Breast epithelium (tissue), 4 donors: ENCODE data around the gene HLA-DQB1. TPM values are rescaled to one million over a fixed set of nuclear protein-coding genes. Genes with fewer than 3 reads are reported as not detected.

Experiments
- DNase-seq, 2 donors: peaks; one replicate each; pipeline ENCODE4 v3.0.0-alpha.2; 2019; ENCODE audit warnings: low spot score in 2 of 2
- H3K27ac ChIP-seq, 2 donors: fragments of 200-600 bp; sonication (generic) in 1 of 2; one replicate each; pipeline ENCODE4 v1.5.1; 2016 to 2019; ENCODE audit warnings: mild to moderate bottlenecking in 1 of 2
- H3K27me3 ChIP-seq, 2 donors: fragments of 200-600 bp; sonication (generic) in 1 of 2; one replicate each; pipeline versions ENCODE4 v1.5.1 to v1.6.0; 2017 to 2019; ENCODE audit warnings: control low read depth in 1 of 2, mild to moderate bottlenecking in 1 of 2
- H3K36me3 ChIP-seq: fragments of 200-600 bp; one replicate; pipeline ENCODE4 v1.5.1; 2019
- H3K4me1 ChIP-seq, 2 donors: fragments of 200-600 bp; sonication (generic); one replicate each; pipeline ENCODE4 v1.5.1; 2016 to 2019; ENCODE audit warnings: control low read depth in 1 of 2
- H3K4me3 ChIP-seq, 3 donors: fragments of 200-600 bp; sonication (generic); 1 replicate in 2 of 3; 2 replicates in 1 of 3; pipeline ENCODE4 v1.5.1; 2016 to 2019; ENCODE audit warnings: mild to moderate bottlenecking in 3 of 3, moderate library complexity in 2 of 3
- H3K9me3 ChIP-seq, 2 donors: fragments of 200-600 bp; sonication (generic) in 1 of 2; one replicate each; pipeline ENCODE4 v1.5.1; 2016 to 2019; ENCODE audit warnings: control low read depth in 1 of 2
- POLR2A ChIP-seq: fragments of 450-650 bp; IDR thresholded peaks from one replicate; pipeline ENCODE4 v1.6.1; 2016; ENCODE audit warnings: antibody characterized with exemption, mild to moderate bottlenecking, moderate library complexity
- POLR2AphosphoS5 ChIP-seq, 3 donors: sonication (generic); formaldehyde crosslinking; IDR thresholded peaks; one replicate each; pipeline ENCODE4 v1.6.1; 2017; ENCODE audit warnings: antibody characterized with exemption in 3 of 3
- intact Hi-C: fragments of 100-400 bp; cut with DNase I; formaldehyde crosslinking; loops from one replicate; pipeline ENCODE4 v1.15.1; 2023; ENCODE audit warnings: low total_unique reads
- total RNA-seq, 3 donors: library from RNA; depleted of rRNA; stranded (reverse); fragments of >200 nt; gene quantifications; one replicate each; pipeline ENCODE4 v1.1.0, GENCODE V29; 2016
- TF ChIP-seq, protein P1 (sequence below), 3 donors: fragments of 450-650 bp; IDR thresholded peaks; one replicate each; pipeline ENCODE4 v1.5.1; 2016 to 2017; ENCODE audit warnings: antibody characterized with exemption in 3 of 3, mild to moderate bottlenecking in 3 of 3, moderate library complexity in 3 of 3

The HLA-DQB1 gene
- total RNA-seq, 3 donors from 2014 or later, result 1.3 to 7.2 (median 5.4) TPM

DNA sequence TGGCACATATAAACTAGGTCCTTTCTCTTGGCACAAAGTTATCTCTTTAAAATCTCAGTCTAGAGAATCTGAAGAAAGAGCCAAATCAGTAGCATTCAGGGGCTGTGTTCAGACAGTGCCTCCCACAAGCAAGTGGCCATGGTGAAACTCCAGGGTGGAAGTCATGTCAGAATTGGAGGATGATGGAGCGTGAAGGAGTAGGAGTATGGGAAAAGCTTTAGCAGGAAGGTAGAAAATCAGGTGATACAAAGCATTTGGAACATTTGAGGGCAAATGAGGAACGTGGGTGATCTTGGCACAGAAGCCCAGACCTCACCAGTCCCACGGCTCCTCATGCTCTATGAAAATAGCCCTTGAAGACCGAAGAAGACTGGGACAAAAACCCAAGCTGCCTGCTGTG lies 2.8 kb upstream of the HLA-DQB1 start:
- no peaks in the 10 kb centered on the region for H3K36me3 ChIP-seq
- no peak for TF ChIP-seq POLR2AphosphoS5 (IDR thresholded peaks at IDR 0.05)
- TF ChIP-seq, protein P1, sequence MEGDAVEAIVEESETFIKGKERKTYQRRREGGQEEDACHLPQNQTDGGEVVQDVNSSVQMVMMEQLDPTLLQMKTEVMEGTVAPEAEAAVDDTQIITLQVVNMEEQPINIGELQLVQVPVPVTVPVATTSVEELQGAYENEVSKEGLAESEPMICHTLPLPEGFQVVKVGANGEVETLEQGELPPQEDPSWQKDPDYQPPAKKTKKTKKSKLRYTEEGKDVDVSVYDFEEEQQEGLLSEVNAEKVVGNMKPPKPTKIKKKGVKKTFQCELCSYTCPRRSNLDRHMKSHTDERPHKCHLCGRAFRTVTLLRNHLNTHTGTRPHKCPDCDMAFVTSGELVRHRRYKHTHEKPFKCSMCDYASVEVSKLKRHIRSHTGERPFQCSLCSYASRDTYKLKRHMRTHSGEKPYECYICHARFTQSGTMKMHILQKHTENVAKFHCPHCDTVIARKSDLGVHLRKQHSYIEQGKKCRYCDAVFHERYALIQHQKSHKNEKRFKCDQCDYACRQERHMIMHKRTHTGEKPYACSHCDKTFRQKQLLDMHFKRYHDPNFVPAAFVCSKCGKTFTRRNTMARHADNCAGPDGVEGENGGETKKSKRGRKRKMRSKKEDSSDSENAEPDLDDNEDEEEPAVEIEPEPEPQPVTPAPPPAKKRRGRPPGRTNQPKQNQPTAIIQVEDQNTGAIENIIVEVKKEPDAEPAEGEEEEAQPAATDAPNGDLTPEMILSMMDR (IDR thresholded peaks at IDR 0.05), result no peak
- TF ChIP-seq POLR2A, result no peak
- H3K4me1 ChIP-seq, result no peaks in the 10 kb centered on the region
- H3K27me3 ChIP-seq, result no peaks in the 10 kb centered on the region
- DNase-seq, result no peak
- intact Hi-C loops, result no loop called here
- H3K27ac ChIP-seq, result no peak overlapping the region
- H3K4me3 ChIP-seq, result no peak overlapping the region
- no peaks in the 10 kb centered on the region for H3K9me3 ChIP-seq

DNA sequence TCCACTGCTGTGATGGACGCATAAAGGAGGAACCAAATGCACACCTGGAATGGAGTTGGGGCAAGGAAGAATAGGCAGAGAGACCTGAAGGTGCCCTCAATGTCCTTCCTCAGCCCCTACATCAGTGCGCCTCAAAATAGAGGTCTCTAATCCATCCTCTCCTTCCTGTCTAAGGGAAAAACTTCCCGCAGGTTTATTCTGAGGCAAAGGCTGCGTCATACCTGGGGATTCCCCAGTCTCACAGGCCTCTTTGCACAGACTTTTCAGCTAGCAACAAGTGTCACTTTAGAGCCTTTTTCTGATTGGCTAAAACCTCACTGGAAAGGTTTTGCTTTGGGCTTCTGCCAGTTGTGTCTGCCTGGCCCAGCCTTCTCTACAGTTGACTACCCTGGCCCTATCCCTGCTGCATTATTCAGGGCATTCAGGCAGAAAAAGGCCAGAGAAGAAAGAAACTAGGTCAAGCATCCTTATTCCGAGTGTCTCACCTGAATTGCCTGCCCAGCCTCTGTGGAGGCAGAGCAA lies 1.8 kb upstream of the HLA-DQB1 start:
- no peaks in the 10 kb centered on the region for H3K9me3 ChIP-seq
- H3K4me1 ChIP-seq, result no peaks in the 10 kb centered on the region
- TF ChIP-seq, protein P1 (IDR thresholded peaks at IDR 0.05), result no peak
- TF ChIP-seq POLR2AphosphoS5 (IDR thresholded peaks at IDR 0.05) (no peak), POLR2A (no peak)
- H3K4me3 ChIP-seq, result no peak overlapping the region
- intact Hi-C loops, result no loop called here
- H3K27ac ChIP-seq, result peak overlapping the region in 1 of 2 donors; percentile 41
- peak in 1 of 2 donors; percentile 48 for DNase-seq
- H3K27me3 ChIP-seq, result no peaks in the 10 kb centered on the region
- no peaks in the 10 kb centered on the region for H3K36me3 ChIP-seq

- Histone ChIP-seq H3K36me3 (no peaks in the 10 kb centered on the region), H3K4me1 (no peaks in the 10 kb centered on the region), H3K27ac (no peak overlapping the region), H3K4me3 (no peak overlapping the region), H3K27me3 (no peaks in the 10 kb centered on the region), H3K9me3 (no peaks in the 10 kb centered on the region)
- intact Hi-C loops, result no loop called here
- TF ChIP-seq POLR2A (no peak), POLR2AphosphoS5 (IDR thresholded peaks at IDR 0.05) (no peak)
- TF ChIP-seq, protein P1 (IDR thresholded peaks at IDR 0.05), result no peak
- no peak for DNase-seq
These were observed 796 bp downstream of the HLA-DQB1 start for GRCh38 chr6:32665661-32666060.

DNA sequence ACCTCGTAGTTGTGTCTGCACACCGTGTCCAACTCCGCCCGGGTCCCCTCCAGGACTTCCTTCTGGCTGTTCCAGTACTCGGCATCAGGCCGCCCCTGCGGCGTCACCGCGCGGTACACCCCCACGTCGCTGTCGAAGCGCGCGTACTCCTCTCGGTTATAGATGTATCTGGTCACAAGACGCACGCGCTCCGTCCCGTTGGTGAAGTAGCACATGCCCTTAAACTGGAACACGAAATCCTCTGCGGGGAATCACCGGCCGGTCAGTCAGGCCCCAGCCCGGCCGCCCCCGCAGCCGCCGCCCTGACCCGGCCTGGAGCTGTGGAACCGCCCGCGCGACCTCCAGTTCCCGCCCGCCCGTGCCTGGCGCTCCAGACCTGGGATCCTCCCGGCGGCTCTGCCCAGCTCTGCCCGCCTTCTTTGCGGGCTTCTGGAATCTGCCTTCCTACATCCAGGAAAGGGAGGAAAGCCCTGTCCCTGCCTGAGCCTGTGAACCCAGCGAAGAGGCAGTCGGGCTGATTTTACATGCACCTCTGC lies 1.6 kb downstream of the HLA-DQB1 start:
- intact Hi-C loops, result no loop called here
- Histone ChIP-seq H3K9me3 (no peaks in the 10 kb centered on the region), H3K4me3 (peak overlapping the region in 2 of 3 donors; percentile 18 to 41), H3K36me3 (no peaks in the 10 kb centered on the region), H3K4me1 (no peaks in the 10 kb centered on the region), H3K27ac (no peak overlapping the region), H3K27me3 (no peaks in the 10 kb centered on the region)
- DNase-seq, result no peak
- no peak for TF ChIP-seq POLR2AphosphoS5 (IDR thresholded peaks at IDR 0.05)
- no peak for TF ChIP-seq POLR2A
- TF ChIP-seq, protein P1 (IDR thresholded peaks at IDR 0.05), result no peak

GRCh38 chr6:32664354-32664753 lies 2.1 kb downstream of the HLA-DQB1 start:
- TF ChIP-seq POLR2AphosphoS5 (IDR thresholded peaks at IDR 0.05) (no peak), POLR2A (no peak)
- TF ChIP-seq, protein P1 (IDR thresholded peaks at IDR 0.05), result no peak
- no peak overlapping the region for H3K27ac ChIP-seq
- no peaks in the 10 kb centered on the region for H3K9me3 ChIP-seq
- intact Hi-C loops, result no loop called here
- no peaks in the 10 kb centered on the region for H3K36me3 ChIP-seq
- H3K27me3 ChIP-seq, result no peaks in the 10 kb centered on the region
- H3K4me1 ChIP-seq, result no peaks in the 10 kb centered on the region
- H3K4me3 ChIP-seq, result no peak overlapping the region
- DNase-seq, result no peak
